ENCODE data around the gene SCP2D1. TPM values are rescaled to one million over a fixed set of nuclear protein-coding genes. Genes with fewer than 3 reads are reported as not detected.

Gene SCP2D1
- total and polyA plus RNA-seq, 2 of the 8 experiments (the other 6 are each of a cell fraction or from before 2014, with no cell fraction given), result not detected

- POLR2A ChIA-PET (ENCODE audit: partially characterized antibody), result no interaction called here
- DNase-seq (ENCODE audit: low read depth in 1 of 2, low spot score in 2 of 2), result no peak
- no peak for TF ChIP-seq GABPA (IDR thresholded peaks at IDR 0.05; ENCODE audit: borderline replicate concordance, insufficient read depth, low read length)
- no peak for TF ChIP-seq KDM1A (IDR thresholded peaks at IDR 0.05; ENCODE audit: borderline replicate concordance, low read length)
- TF ChIP-seq PHF8 (conservative IDR thresholded peaks at IDR 0.05; ENCODE audit: low read depth, low read length), result no peak
- no peak for TF ChIP-seq MAFK (IDR thresholded peaks at IDR 0.05; ENCODE audit: low read depth, low read length)
- no peak for TF ChIP-seq CHD2 (IDR thresholded peaks at IDR 0.05; ENCODE audit: low read length)
- TF ChIP-seq POLR2A (IDR thresholded peaks at IDR 0.05; ENCODE audit: control extremely low read depth in 1 of 2, low read depth in 2 of 2, low read length in 2 of 2), result no peak
- no peak for TF ChIP-seq EP300 (IDR thresholded peaks at IDR 0.05; ENCODE audit: borderline replicate concordance in 1 of 2, low read depth in 2 of 2, low read length in 2 of 2)
- TF ChIP-seq RNF2 (IDR thresholded peaks at IDR 0.05; ENCODE audit: borderline replicate concordance, low read depth, low read length, missing control alignments, poor library complexity, severe bottlenecking), result no peak
- no peak for TF ChIP-seq HDAC6 (IDR thresholded peaks at IDR 0.05; ENCODE audit: low read depth, low read length)
- TF ChIP-seq EGR1 (IDR thresholded peaks at IDR 0.05; ENCODE audit: borderline replicate concordance, low read depth, low read length), result no peak
- TF ChIP-seq YY1 (IDR thresholded peaks at IDR 0.05; ENCODE audit: low read depth, low read length), result no peak
- TF ChIP-seq SP2 (IDR thresholded peaks at IDR 0.05; ENCODE audit: low read length), result no peak
- TF ChIP-seq TAF7 (optimal IDR thresholded peaks at IDR 0.05; ENCODE audit: borderline replicate concordance, low read depth, low read length), result no peak
- TF ChIP-seq GTF2F1 (IDR thresholded peaks at IDR 0.05; ENCODE audit: borderline replicate concordance, low read depth, low read length), result no peak
Observed at GRCh38 chr20:18795366-18795765, 18.2 kb upstream of the SCP2D1 start.

More at GRCh38 chr20:18795366-18795765, 18.2 kb upstream of the SCP2D1 start:
- Histone ChIP-seq H3K79me2 (ENCODE audit: control insufficient read depth in 1 of 2, insufficient read depth in 2 of 2, low read length in 2 of 2) (no peaks in the 10 kb centered on the region), H3K27ac (ENCODE audit: low read depth, low read length) (no peak overlapping the region), H4K5ac (ENCODE audit: insufficient read length, low read depth, low read length) (no peak overlapping the region), H4K91ac (replicated peaks; ENCODE audit: insufficient read length, low read length) (no peak overlapping the region), H3K23ac (ENCODE audit: insufficient read length) (no peak overlapping the region), H3K14ac (ENCODE audit: insufficient read length) (no peak overlapping the region), H2AFZ (ENCODE audit: low read length) (no peak overlapping the region), H2BK120ac (replicated peaks; ENCODE audit: low read depth, low read length) (no peak overlapping the region), H3K36me3 (ENCODE audit: control insufficient read depth in 2 of 4, insufficient read depth in 4 of 4, low read length in 3 of 4) (peaks cover 0 to 2% (median 0%) of the 10 kb centered on the region in 4 experiments; a peak in 1 of 8 replicates), H3K56ac (replicated peaks; ENCODE audit: insufficient read length, low read depth, low read length) (no peak overlapping the region), H2BK15ac (ENCODE audit: low read length) (no peak overlapping the region), H3K27me3 (replicated peaks in 1 of 4; ENCODE audit: control insufficient read depth in 3 of 4, extremely low read depth in 1 of 4, insufficient read depth in 3 of 4, low read length in 3 of 4) (peaks cover 0 to 7% (median 3%) of the 10 kb centered on the region in 4 experiments; a peak in 5 of 7 replicates), H3K9ac (replicated peaks in 1 of 4; ENCODE audit: extremely low read depth in 1 of 4, low read depth in 3 of 4, low read length in 3 of 4) (no peak overlapping the region), H3K23me2 (ENCODE audit: low read depth, low read length) (no peaks in the 10 kb centered on the region), H2BK5ac (ENCODE audit: low read depth, low read length) (no peak overlapping the region), H2AK5ac (ENCODE audit: low read depth, low read length) (no peak overlapping the region), H3K4me3 (ENCODE audit: extremely low read depth in 1 of 4, insufficient read depth in 2 of 4, low read depth in 3 of 4, low read length in 4 of 4) (no peak overlapping the region), H2BK20ac (ENCODE audit: low read length) (no peak overlapping the region), H3K4me1 (replicated peaks in 1 of 4; ENCODE audit: control insufficient read depth in 3 of 4, insufficient read depth in 4 of 4, low read length in 3 of 4) (no peaks in the 10 kb centered on the region), H3K4me2 (ENCODE audit: insufficient read depth in 1 of 2, low read depth in 2 of 2, low read length in 2 of 2) (no peak overlapping the region), H2BK12ac (ENCODE audit: low read depth, low read length) (no peak overlapping the region), H4K8ac (ENCODE audit: extremely low read depth, insufficient read depth, low read length) (no peak overlapping the region), H3K79me1 (ENCODE audit: low read depth, low read length) (no peaks in the 10 kb centered on the region), H4K20me1 (replicated peaks in 1 of 2; ENCODE audit: control insufficient read depth in 1 of 2, insufficient read depth in 2 of 2, low read length in 2 of 2) (no peaks in the 10 kb centered on the region), H3K4ac (replicated peaks; ENCODE audit: insufficient read length, low read depth, low read length) (no peak overlapping the region), H3K9me3 (ENCODE audit: insufficient read depth in 2 of 2, low read depth in 1 of 2, low read length in 1 of 2) (peaks cover 0 to 3% of the 10 kb centered on the region in 2 experiments; a peak in 1 of 4 replicates), H3K18ac (ENCODE audit: extremely low read depth, low read length) (no peak overlapping the region)
- CTCF ChIA-PET (ENCODE audit: partially characterized antibody), result no interaction called here
- WGBS, 2 experiments (ENCODE audit: extremely low coverage in 1 of 2, insufficient coverage in 1 of 2, insufficient read length in 1 of 2, insufficient replicate concordance in 2 of 2, low coverage in 1 of 2, low lambda C conversion rate in 2 of 2, missing lambda C conversion rate in 1 of 2), result 95% methylated on average over 4 of the region's 4 CpGs; no CpG with 5 or more reads in 1 of the 2 experiments
- FAIRE-seq, result no peak
